Immature natural killer cell (primary cell): ENCODE measurements around the gene MGST2. TPM values are rescaled to one million over a fixed set of nuclear protein-coding genes. Genes with fewer than 3 reads are reported as not detected.

ENCODE experiments used
- DNase-seq, 3 donors: peaks; one replicate each; pipeline ENCODE4 v3.0.0; 2022; ENCODE audit warnings: mixed read lengths in 1 of 3
- H3K27ac Mint-ChIP-seq, 6 donors: one replicate each; pipeline ENCODE4 v1.8.0; 2020; ENCODE audit warnings: mixed read lengths in 6 of 6, mild to moderate bottlenecking in 5 of 6, inconsistent platforms in 4 of 6, moderate library complexity in 3 of 6
- H3K27me3 Mint-ChIP-seq, 3 donors: one replicate each; pipeline ENCODE4 v1.8.0; 2020 to 2021; ENCODE audit warnings: low read depth in 3 of 3, mild to moderate bottlenecking in 3 of 3, mixed read lengths in 3 of 3, moderate library complexity in 3 of 3, inconsistent platforms in 1 of 3
- H3K36me3 Mint-ChIP-seq, 3 donors: one replicate each; pipeline ENCODE4 v1.8.0; 2020; ENCODE audit warnings: mixed read lengths in 3 of 3, inconsistent platforms in 2 of 3, mild to moderate bottlenecking in 2 of 3
- H3K4me1 Mint-ChIP-seq, 2 donors: one replicate each; pipeline ENCODE4 v1.8.0; 2020; ENCODE audit warnings: inconsistent platforms in 2 of 2, mild to moderate bottlenecking in 2 of 2, mixed read lengths in 2 of 2, moderate library complexity in 1 of 2
- H3K4me3 Mint-ChIP-seq, 5 donors: one replicate each; pipeline ENCODE4 v1.8.0; 2020; ENCODE audit warnings: mild to moderate bottlenecking in 5 of 5, mixed read lengths in 5 of 5, inconsistent platforms in 3 of 5, moderate library complexity in 3 of 5
- H3K9me3 Mint-ChIP-seq, 6 donors: one replicate each; pipeline ENCODE4 v1.8.0; 2020; ENCODE audit warnings: mild to moderate bottlenecking in 6 of 6, mixed read lengths in 6 of 6, inconsistent platforms in 4 of 6, moderate library complexity in 3 of 6
- polyA plus RNA-seq, 3 donors: library from polyadenylated mRNA; unstranded; fragments of 300-500 nt; fragmentation: Illumina TruSeq; gene quantifications; one replicate each; pipeline ENCODE4 v1.2.3, GENCODE V29; 2021

Gene MGST2
- polyA plus RNA-seq, 3 donors from 2014 or later: 53.9 to 70.1 (median 56.7) TPM

DNA sequence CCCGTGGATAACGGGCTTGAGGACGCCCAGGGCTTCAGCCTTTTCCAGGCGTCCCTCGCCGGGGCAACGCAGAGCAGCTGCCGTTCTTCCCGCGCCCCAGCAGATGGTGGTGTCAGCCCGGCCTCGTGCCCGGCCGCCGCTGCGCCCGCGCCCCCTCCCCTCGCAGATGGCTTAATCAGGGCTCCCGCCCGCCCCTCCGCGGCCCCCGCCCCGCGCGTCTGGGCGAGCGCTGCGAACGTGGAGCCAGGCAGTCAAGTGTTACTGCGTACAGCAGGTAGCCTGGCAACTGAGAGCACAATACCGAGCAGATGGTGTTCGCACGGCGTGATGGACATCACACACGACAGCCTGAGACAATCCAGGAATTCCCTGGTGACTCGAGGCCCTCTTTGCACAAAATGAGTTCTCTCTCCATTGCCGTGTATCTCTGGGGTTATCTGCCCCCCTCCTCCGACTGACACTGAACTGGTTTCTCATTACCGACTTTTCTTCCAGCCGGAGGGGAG lies 69.3 kb downstream of the MGST2 start:
- H3K4me3 Mint-ChIP-seq: peak overlapping the region; percentile 71 to 84 (median 76)
- peaks cover 5 to 21% (median 13%) of the 10 kb centered on the region in 3 donors for H3K27me3 Mint-ChIP-seq

DNA sequence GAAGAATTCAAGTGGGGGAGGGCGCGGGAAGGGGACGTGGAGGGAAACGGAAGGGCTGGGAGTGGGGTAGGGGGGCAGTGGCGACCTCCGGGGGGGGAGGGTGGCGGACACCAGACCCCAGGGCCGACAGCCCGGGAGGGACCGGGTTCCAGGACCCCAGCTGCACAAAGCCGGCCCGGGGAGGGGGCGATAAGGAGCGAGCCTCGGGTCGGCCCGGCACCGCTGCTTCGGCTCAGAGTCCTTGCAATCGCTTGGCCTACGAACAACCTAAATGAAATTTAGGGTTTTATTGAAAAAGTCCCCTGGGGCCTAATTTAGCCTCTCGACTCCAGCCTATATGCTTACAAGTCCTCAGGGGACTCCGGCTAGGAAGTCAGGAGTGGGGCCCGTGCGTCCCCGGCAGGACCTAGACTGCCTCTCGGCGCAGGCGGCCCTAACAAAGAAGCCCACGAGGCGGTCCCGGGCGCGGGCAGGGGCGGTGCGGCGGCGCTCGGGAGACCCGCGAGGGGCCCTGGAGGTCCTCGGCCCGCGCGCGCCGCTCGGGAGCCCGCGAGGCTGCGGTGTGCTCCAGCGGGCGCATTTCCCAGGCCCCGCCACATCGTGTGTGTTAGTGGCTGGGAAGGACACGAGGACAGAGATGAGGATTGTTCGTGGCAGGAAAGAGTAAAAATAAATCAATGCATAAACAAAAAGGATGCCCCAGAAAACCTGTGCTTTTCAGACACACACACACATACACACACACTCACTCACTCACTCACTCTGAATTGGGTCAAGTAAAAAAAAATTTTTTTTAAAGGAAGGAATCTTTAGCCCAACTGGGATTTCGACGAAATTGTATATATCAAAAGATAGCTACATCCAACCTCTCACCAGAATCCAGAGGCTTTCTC lies 70.0 kb downstream of the MGST2 start:
- H3K36me3 Mint-ChIP-seq: peaks cover 0 to 3% (median 3%) of the 10 kb centered on the region in 3 donors
- H3K4me1 Mint-ChIP-seq: peaks cover 10 to 16% of the 10 kb centered on the region in 2 donors
- H3K4me3 Mint-ChIP-seq: peak overlapping the region; percentile 71 to 84 (median 76)
- peak in 2 of 3 donors; percentile 3 to 6 for DNase-seq
- H3K27me3 Mint-ChIP-seq: peaks cover 5 to 20% (median 12%) of the 10 kb centered on the region in 3 donors
- H3K9me3 Mint-ChIP-seq: no peaks in the 10 kb centered on the region
- H3K27ac Mint-ChIP-seq: peak overlapping the region in 1 of 6 donors; percentile 82

More for the DNA sequence above, 69.3 kb downstream of the MGST2 start:
- no peaks in the 10 kb centered on the region for H3K9me3 Mint-ChIP-seq
- peak overlapping the region in 2 of 6 donors; percentile 13 to 82 for H3K27ac Mint-ChIP-seq
- DNase-seq: peak; percentile 65 to 74 (median 66)
- peaks cover 0 to 3% (median 3%) of the 10 kb centered on the region in 3 donors for H3K36me3 Mint-ChIP-seq
- peaks cover 10 to 16% of the 10 kb centered on the region in 2 donors for H3K4me1 Mint-ChIP-seq

DNA sequence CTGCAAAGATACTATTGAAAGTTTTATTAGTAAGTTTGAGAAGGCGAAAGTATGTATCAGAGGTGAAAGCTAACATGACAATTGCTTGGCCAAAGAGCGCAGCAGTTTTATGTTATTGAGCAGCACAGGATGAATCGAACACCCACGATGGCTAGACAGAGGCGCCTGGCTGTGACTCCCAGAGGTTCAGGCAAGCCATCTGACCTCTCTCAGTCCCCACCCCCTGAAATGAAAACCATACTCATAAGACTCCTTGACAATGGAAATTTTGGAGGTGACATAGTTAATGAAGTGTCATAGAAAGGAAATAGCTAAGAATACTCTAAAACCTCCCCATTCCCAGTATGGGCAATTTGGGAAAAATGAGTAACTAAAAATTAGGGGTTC lies 70.6 kb downstream of the MGST2 start:
- peaks cover 10 to 16% of the 10 kb centered on the region in 2 donors for H3K4me1 Mint-ChIP-seq
- H3K9me3 Mint-ChIP-seq: no peaks in the 10 kb centered on the region
- no peak for DNase-seq
- peaks cover 0 to 3% (median 3%) of the 10 kb centered on the region in 3 donors for H3K36me3 Mint-ChIP-seq
- H3K27me3 Mint-ChIP-seq: peaks cover 5 to 17% (median 14%) of the 10 kb centered on the region in 3 donors
- H3K4me3 Mint-ChIP-seq: peak overlapping the region in 3 of 5 donors; percentile 47 to 71 (median 55)
- H3K27ac Mint-ChIP-seq: no peak overlapping the region

DNA sequence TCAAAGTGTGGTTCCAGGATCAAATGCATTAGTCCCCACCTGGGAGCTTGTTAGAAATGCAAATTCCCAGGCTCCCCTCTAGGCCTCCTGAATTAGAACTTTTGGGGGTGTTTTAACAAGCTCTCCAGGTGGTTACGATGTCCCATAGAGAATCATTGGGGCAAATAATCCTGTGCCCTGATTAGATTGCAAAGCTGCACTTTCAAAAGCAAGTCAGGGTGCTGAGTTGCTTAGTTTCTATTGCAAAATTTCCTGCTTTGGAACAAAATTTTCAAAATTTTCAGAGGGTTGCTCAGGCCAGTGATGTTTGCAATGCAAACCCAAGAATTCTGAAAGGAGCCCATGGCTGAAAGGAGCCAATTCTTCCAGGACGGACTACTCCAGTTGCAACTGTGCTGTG lies 71.0 kb downstream of the MGST2 start:
- H3K4me3 Mint-ChIP-seq: no peak overlapping the region
- no peaks in the 10 kb centered on the region for H3K9me3 Mint-ChIP-seq
- DNase-seq: no peak
- peaks cover 0 to 3% (median 3%) of the 10 kb centered on the region in 3 donors for H3K36me3 Mint-ChIP-seq
- H3K4me1 Mint-ChIP-seq: peaks cover 10 to 16% of the 10 kb centered on the region in 2 donors
- no peak overlapping the region for H3K27ac Mint-ChIP-seq
- peaks cover 5 to 17% (median 14%) of the 10 kb centered on the region in 3 donors for H3K27me3 Mint-ChIP-seq

DNA sequence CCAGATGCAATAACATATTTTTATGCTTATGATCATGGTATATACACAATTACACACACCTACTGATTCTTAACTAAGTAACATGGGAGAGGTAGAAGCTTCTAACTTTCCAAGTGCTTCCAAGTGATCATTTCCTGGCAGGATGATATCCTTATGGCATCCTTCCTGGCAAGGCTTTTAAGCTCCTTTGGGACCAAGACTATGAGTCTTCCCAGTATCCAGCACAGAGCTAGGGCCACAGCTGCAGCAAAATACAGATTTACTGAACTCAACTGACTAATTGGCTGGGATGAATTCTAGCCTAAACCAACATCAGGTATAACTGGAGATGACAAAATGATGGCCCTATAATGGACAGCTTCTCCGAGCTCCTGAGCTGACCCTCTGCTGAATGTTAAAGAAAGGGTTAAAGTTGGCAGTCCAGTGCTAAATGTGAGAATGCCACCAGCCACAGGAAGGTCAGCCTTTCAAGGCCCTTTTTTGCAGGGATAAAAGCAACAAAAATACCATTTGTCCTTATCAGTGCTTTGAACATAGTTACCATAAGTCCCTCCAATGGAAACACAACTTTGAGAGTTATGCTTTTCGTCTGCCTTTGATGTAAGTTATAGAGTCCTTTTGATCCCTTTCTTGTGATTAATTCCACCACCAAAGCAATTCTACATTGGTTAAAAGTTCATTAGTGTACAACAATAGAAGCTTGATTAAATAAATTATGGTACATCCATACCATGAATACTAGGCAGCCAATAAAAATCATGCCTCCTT lies 73.4 kb downstream of the MGST2 start:
- H3K27me3 Mint-ChIP-seq: peaks cover 5 to 11% (median 11%) of the 10 kb centered on the region in 3 donors
- no peaks in the 10 kb centered on the region for H3K9me3 Mint-ChIP-seq
- H3K36me3 Mint-ChIP-seq: no peaks in the 10 kb centered on the region
- no peak overlapping the region for H3K27ac Mint-ChIP-seq
- H3K4me1 Mint-ChIP-seq: peaks cover 10 to 16% of the 10 kb centered on the region in 2 donors
- no peak overlapping the region for H3K4me3 Mint-ChIP-seq
- no peak for DNase-seq

DNA sequence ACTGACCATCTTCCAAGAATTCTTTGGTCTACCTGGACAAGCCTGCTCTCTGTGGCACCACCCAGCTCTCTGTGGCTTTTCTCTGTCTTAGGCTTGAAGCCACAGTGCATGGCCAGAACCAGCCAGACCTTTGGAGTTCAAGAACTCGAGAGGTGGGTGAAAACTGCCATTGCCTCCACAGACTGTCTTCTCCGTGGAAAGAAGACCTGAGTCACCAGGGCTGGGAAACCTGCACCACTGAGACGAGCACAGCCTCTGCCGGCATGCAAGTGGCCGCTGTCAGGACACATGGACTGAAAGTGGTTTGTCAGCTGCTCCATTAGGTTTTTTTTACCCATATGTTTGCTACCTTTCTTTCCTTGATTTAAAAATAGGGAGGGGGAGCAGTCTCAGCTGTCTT lies 74.5 kb downstream of the MGST2 start:
- no peak overlapping the region for H3K4me3 Mint-ChIP-seq
- H3K4me1 Mint-ChIP-seq: peaks cover 3 to 7% of the 10 kb centered on the region in 2 donors
- DNase-seq: no peak
- no peaks in the 10 kb centered on the region for H3K9me3 Mint-ChIP-seq
- no peak overlapping the region for H3K27ac Mint-ChIP-seq
- peaks cover 5% of the 10 kb centered on the region in 3 donors for H3K27me3 Mint-ChIP-seq
- H3K36me3 Mint-ChIP-seq: no peaks in the 10 kb centered on the region

DNA sequence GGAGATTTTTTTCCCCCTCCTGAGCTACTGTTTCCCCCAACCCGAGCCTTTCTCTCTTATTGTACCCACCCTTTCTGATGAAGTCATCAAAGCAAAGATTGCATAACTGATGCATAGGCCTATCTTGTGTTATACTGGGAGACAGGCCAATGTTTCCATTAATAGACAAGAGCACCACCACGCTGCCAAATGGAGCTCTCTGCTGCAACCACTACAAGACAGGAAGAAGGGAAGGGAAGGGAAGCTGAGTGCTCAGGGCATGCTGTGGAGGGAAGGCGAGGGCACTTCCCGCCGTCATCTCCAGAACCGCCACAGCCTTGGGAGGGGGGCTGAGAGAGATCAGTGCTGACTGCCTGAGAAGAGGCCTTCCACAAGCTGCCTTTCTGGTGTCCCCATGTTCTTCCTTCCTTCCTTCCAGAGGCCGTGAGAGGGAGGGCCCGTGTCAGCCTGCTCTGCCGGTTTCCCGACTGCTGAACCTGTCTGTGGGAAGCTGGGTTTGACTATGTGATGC lies 75.0 kb downstream of the MGST2 start:
- H3K27ac Mint-ChIP-seq: peak overlapping the region in 1 of 6 donors; percentile 22
- DNase-seq: no peak
- peaks cover 3 to 5% (median 5%) of the 10 kb centered on the region in 3 donors for H3K27me3 Mint-ChIP-seq
- no peak overlapping the region for H3K4me3 Mint-ChIP-seq
- H3K9me3 Mint-ChIP-seq: no peaks in the 10 kb centered on the region
- peaks cover 3 to 7% of the 10 kb centered on the region in 2 donors for H3K4me1 Mint-ChIP-seq
- H3K36me3 Mint-ChIP-seq: no peaks in the 10 kb centered on the region

DNA sequence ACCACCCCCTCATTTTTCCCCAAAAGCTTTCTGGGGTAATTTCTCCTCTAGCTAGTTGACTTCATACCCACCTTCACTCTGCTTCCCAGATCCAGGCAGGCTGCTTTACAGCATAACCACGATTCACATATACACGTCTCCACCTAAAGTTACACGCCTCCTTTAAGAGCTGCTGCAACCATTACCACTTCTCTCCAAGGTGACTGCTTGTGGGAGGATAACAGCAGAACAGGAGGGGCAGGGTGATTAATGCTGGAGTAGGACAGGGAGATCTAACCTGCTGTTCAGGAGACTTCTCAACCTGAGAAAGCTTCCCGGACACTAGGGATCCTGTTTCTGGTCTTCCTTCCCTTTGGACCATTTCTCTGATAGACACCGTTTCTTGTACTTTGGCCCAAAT lies 77.4 kb downstream of the MGST2 start:
- Mint-ChIP-seq H3K4me1 (peaks cover 0 to 2% of the 10 kb centered on the region in 2 donors), H3K36me3 (no peaks in the 10 kb centered on the region), H3K9me3 (no peaks in the 10 kb centered on the region), H3K27ac (no peak overlapping the region), H3K27me3 (peaks cover 0 to 4% (median 3%) of the 10 kb centered on the region in 3 donors), H3K4me3 (no peak overlapping the region)
- DNase-seq: no peak

DNA sequence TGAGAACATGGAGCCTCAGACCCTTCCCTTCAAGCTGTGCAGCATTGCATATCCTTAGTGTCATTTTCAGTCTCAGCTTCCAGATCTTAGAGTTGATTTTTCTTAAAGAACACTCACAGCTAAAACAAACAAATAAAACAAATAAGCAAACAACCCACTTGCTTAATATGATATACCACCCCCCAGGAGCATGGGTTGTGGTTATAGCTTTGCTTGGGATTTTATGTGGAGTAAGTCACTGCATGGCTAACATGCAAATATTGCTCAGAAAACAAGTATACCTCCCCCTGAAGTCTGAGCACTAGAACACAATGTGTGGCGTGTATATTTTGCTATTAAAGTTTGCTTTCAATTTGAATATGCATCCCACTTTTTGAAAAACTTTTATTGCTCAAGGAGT lies 78.6 kb downstream of the MGST2 start:
- peaks cover 0 to 6% of the 10 kb centered on the region in 2 donors for H3K4me1 Mint-ChIP-seq
- H3K27me3 Mint-ChIP-seq: peaks cover 0 to 4% (median 3%) of the 10 kb centered on the region in 3 donors
- no peak overlapping the region for H3K4me3 Mint-ChIP-seq
- H3K9me3 Mint-ChIP-seq: no peaks in the 10 kb centered on the region
- no peak for DNase-seq
- no peaks in the 10 kb centered on the region for H3K36me3 Mint-ChIP-seq
- no peak overlapping the region for H3K27ac Mint-ChIP-seq

DNA sequence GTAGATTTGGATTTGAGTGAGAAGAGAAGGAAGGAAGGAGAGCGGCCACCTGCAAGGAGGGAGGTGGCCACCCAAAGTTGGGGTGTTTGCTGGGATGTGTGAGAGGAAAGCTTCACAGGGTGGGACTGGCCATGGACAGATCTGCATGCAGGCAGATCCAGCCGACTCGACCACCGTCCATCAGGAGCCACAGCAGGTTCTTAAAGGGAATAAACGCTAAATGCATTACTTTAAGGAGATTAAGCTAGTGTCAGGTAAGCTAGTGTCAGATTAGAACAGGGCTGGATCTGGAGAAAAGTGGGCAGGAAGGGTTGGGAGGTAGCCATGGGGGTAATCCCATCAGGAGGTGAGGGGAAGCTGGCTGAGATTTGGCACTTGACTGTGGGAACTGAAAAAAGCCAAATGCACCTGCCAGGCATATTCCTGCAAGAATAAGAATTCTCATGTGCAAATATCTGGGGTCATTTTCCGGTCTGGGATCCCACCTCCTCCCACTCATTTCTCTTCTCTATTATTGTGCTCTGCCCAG lies 79.6 kb downstream of the MGST2 start:
- Mint-ChIP-seq H3K36me3 (no peaks in the 10 kb centered on the region), H3K4me1 (peaks cover 0 to 6% of the 10 kb centered on the region in 2 donors), H3K4me3 (no peak overlapping the region), H3K9me3 (no peaks in the 10 kb centered on the region), H3K27me3 (peaks cover 0 to 4% (median 3%) of the 10 kb centered on the region in 3 donors), H3K27ac (no peak overlapping the region)
- no peak for DNase-seq

DNA sequence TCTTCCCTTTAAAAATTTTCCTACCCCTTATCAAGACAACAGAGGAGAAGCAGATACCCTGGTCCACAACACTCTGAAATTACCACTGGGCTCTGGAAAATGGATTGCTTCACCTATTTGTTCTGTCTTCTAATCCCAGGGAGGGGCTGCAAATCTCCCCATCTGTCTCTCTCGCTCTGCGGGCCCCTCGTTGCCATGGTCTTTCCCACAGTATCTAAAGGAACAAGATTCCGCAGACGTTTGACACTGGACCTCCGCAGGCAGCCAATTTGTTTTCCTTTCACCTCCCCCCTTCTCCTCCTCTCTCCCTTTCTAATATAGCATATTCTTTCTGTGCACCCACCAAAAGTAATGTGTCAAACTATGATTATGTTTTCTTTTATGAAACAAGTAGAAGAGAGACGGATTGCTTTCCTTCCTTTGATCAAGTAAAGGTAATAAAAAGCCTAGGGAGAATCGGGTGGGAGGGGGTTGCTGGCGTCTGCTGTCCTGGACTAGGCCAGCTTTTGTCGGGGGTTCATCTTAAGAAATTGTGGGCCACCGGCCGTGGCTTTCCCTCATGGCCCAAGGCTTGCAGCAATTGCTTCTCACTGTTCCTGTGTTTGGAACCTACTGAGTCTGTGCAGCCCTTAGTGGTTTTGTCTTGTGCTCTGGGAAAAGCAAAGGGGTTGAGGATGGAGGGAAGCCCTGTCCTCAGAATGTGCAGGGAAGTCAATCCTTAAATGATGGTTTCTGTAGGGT lies 81.0 kb downstream of the MGST2 start:
- DNase-seq: no peak
- Mint-ChIP-seq H3K27me3 (peaks cover 0 to 4% (median 0%) of the 10 kb centered on the region in 3 donors), H3K27ac (no peak overlapping the region), H3K9me3 (no peaks in the 10 kb centered on the region), H3K36me3 (no peaks in the 10 kb centered on the region), H3K4me1 (peaks cover 0 to 6% of the 10 kb centered on the region in 2 donors), H3K4me3 (no peak overlapping the region)

DNA sequence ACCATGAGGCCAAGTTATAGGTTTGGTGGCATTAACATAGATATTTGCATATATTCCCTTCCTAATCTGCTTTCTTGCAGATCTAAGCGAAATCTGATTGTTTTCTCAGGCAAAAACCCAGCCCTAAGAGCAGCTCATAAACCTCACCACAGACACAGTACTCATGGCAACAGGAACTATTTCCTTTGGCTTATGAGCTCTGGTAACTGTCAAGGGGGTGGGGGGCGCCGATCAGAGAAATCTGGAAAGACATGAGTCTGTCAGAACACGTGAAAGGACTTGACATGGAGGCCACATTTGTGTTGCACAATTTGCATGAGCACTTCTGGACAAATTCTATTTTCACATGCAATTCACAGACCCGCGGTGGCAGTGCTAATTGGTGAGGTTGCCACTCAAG lies 83.7 kb downstream of the MGST2 start:
- no peak for DNase-seq
- H3K9me3 Mint-ChIP-seq: no peaks in the 10 kb centered on the region
- H3K4me3 Mint-ChIP-seq: no peak overlapping the region
- no peaks in the 10 kb centered on the region for H3K36me3 Mint-ChIP-seq
- peaks cover 0 to 4% (median 0%) of the 10 kb centered on the region in 3 donors for H3K27me3 Mint-ChIP-seq
- peaks cover 0 to 6% of the 10 kb centered on the region in 2 donors for H3K4me1 Mint-ChIP-seq
- no peak overlapping the region for H3K27ac Mint-ChIP-seq
